NCI-H1694 (cell line): ENCODE data around the gene KANSL2.
A peak's percentile ranks its signal among the peaks of the same experiment; 100 is the strongest.
"Not testable (repeated sequence)": the region's sequence is repeated elsewhere in the genome, so short reads cannot be mapped to it uniquely, and the experiment has no call there.

Experiments used
- DNase-seq: peaks from one replicate; lab custom pipeline; 2025; lab: John Stamatoyannopoulos, UW

The KANSL2 gene

GRCh38 chr12:48682927-48683326 lies 889 bp upstream of the KANSL2 start:
- DNase-seq = no peak

GRCh38 chr12:48682533-48682905 lies 481 bp upstream of the KANSL2 start:
- not testable (repeated sequence) for DNase-seq

DNA sequence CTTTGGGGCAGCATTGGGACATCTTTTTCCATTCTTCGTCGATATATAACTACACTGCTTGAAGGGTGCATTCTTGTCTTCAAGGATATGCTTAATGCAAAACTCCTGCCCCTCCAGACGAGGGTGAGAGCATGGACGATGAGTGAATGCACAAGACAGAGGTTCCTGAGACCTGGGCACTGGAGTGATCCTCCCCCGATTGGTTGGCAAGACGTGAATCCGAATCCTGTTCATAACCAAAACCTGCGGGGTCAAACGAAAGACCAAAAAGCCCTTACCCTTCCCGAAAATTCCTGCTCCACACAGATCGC lies 684 bp downstream of the KANSL2 start:
- no peak for DNase-seq

- no peak for DNase-seq
These were observed 1.2 kb downstream of the KANSL2 start for GRCh38 chr12:48680861-48681260.

GRCh38 chr12:48678551-48679185 lies 3.4 kb downstream of the KANSL2 start:
- no peak for DNase-seq

DNA sequence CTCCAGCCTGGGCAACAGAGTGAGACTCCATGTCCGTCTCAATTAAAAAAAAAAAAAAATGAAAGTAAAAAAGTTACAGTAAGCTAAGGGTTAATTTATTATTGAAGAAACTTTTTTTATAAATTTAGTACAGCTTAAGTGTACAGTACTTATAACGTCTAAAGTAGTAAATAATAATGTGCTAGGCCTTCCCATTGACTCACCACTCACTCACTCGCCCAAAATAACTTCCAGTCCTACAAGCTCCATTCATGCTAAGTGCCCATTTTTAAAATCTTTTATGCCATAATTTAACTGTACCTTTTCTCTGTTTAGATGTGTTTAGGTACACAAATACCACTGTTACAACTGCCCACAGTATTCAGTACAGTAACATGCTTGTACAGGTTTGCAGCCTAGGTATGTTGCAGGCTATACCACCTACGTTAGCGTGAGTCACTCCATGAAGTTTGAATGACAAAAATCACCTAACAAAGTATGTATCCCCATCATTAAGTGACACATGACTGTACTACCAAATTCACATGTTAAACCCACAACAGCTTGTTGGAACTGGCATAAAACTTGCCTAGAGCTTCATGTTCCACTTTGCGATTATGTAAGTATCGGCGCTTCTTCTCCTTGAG lies 10.7 kb downstream of the KANSL2 start:
- DNase-seq = no peak

DNA sequence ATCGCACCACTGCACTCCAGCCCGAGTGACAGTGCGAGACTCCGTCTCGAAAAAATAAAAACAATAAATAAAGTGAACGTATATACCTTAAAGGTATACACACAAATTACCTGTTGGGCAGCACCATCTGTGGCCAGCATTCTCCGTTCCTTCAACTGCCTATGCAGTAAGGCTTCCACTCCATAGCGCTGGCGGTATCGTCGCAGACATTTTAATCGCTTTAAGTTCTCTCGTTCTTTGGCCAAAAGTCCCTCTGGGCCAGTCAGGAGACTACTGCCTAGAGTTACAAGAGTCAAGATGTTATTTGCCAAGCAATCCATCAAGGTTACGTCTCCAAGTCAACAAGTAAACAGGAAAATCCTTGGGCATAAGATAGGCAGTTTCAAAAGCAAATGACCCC lies 13.0 kb downstream of the KANSL2 start:
- no peak for DNase-seq

DNA sequence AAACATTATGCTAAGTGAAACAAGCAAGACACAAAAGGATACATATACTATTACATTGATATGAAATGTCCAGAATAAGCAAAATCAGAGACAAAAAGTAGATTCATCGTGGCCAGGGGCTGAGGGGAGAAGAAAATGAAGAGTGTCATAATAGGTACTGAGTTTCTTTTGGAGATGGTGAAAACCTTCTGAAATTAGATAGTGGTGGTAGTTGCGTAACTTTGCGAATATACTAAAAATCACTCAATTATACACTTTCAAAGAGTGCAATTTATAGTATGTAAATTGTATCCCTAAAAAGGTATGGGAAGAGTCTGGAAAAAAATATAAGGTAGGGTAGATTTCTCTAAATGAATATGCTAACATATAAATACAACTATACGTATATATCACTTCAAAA lies 22.2 kb downstream of the KANSL2 start:
- DNase-seq = no peak

DNA sequence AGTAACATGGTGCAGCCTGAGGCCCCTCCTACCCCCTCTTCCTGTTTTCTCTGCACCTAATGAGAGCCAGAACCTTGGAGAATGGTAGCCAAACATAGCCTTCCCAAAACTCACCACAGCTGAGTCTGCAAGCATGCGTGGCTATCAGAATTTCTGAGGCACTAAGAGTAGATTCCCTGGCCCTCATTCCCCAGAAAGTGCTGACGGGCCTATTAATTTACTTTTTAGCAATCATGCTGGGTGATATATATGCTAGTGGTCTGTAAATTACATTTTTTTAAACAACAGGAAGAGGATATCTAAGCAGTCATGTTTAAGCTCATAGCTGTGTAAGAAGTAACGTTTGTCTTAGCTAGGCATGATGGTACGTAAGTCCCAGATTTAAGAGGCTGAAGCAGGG lies 30.4 kb downstream of the KANSL2 start:
- DNase-seq = no peak

GRCh38 chr12:48645354-48645753 lies 36.7 kb downstream of the KANSL2 start:
- not testable (repeated sequence) for DNase-seq

- no peak for DNase-seq
These were observed 39.0 kb downstream of the KANSL2 start for GRCh38 chr12:48643011-48643410.

DNA sequence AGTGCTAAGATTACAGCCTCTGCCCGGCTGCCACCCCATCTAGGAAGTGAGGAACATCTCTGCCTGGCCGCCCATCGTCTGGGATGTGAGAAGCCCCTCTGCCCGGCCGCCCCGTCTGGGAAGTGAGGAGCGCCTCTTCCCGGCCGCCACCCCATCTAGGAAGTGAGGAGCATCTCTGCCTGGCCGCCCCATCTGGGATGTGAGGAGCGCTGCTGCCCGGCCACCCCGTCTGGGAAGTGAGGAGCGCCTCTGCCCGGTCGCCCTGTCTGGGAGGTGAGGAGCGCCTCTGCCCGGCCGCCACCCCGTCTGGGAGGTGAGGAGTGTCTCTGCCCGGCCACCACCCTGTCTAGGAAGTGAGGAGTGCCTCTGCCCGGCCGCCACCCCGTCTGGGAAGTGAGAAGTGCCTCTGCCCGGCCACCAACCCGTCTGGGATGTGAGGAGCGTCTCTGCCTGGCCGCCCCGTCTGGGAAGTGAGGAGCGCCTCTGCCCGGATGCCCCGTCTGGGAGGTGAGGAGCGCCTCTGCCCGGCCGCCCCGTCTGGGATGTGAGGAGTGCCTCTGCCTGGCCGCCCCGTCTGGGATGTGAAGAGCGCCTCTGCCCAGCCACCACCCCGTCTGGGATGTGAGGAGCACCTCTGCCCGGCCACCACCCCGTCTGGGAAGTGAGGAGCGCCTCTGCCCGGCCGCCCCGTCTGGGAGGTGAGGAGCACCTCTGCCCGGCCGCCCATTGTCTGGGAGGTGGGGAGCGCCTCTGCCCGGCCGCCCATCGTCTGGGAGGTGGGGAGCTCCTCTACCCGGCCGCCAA lies 40.1 kb downstream of the KANSL2 start:
- DNase-seq = not testable (repeated sequence)

GRCh38 chr12:48640854-48641253 lies 41.2 kb downstream of the KANSL2 start:
- DNase-seq = no peak

DNA sequence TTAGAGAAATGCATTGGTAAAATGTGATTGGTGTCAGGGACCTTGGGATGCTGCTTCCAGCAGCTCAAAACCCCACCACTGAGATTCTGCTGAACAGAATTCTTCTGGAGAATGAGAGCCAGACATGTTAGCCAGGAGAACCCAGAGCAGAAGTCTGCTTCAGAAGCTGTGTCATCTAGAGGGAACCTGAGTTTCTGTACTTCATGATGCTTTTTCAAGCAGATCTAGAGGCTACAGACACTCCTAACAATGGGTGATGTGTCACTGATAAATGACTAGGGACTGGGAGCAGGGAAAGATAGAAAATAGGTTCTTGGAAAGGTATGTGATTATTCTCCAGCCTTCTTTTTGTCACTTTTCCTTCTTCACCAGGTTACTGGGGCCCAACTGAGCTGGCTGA lies 41.6 kb downstream of the KANSL2 start:
- DNase-seq = no peak

DNA sequence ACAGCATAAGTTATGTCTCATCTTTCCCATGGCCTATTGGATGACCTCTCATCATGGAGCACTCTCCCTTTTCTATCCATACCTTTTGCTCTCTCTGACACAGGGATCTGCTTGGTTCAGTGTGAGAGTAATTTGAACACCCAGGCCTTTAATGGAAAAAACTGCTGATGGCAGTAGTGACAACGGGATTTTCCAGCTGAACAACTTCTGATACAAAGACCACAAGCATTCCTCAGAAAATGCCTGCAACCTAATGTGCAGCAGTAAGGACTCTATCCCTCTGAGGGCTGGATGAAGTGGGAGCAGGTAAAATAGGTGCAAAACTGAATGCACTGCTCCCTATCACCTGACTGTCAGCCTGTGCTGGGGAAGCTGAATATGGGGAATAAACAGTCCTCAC lies 51.0 kb downstream of the KANSL2 start:
- no peak for DNase-seq

GRCh38 chr12:48630346-48630745 lies 51.7 kb downstream of the KANSL2 start:
- DNase-seq = no peak

GRCh38 chr12:48629541-48629940 lies 52.5 kb downstream of the KANSL2 start:
- no peak for DNase-seq

DNA sequence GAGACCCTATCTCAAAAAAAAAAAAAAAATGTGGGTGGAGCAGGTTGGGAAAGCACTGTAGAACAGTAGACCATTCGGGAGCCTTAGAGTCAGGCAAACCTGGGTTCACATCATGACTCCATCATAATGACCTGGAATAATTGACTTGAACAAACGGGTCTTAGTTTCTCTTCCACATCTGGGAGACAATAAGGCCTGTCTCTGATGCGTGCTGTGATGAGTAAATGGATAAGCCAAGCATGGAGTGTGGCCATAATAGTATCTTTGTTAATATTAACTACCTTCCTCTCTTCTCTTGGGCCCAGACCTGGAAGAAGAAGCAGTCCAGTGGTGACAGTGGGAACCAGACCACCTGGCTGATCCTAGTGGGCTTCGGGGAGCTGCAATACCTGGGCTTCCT lies 54.5 kb downstream of the KANSL2 start:
- DNase-seq = no peak

DNA sequence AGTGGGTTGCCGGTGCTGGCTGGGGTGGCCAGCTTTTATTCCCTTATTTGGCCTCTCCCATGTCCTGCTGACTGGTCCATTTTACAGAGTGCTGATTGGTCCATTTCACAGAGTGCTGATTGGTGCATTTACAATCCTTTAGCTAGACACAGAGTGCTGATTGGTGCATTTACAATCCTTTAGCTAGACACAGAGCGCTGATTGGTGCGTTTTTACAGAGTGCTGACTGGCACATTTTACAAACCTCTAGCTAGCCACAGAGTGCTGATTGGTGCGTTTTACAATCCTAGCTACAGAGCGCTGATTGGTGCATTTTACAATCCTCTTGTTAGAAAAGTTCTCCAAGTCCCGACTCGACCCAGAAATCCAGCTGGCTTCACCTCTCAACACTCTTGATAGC lies 59.0 kb downstream of the KANSL2 start:
- not testable (repeated sequence) for DNase-seq

GRCh38 chr12:48618541-48618940 lies 63.5 kb downstream of the KANSL2 start:
- peak; percentile 71 for DNase-seq

- no peak for DNase-seq
These were observed 66.4 kb downstream of the KANSL2 start for GRCh38 chr12:48615681-48616080.

DNA sequence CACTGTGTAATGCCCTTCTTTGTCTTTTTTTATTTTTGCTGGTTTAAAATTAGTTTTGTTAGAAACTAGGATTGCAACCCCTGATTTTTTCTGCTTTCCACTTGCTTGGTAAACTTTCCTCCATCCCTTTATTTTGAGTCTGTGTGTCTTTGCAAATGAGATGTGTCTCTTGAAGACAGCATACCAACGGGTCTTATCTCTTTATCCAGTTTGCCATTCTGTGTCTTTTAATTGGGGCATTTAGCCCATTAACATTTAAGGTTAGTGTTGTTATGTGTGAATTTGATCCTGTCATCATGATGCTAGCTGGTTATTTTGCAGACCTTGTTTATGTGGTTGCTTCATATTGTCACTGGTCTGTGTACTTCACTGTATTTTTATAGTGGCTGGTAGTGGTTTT lies 68.7 kb downstream of the KANSL2 start:
- no peak for DNase-seq
